ENCODE results near the gene ARHGAP4.
A peak's percentile ranks its signal among the peaks of the same experiment; 100 is the strongest.

ARHGAP4 gene

DNA sequence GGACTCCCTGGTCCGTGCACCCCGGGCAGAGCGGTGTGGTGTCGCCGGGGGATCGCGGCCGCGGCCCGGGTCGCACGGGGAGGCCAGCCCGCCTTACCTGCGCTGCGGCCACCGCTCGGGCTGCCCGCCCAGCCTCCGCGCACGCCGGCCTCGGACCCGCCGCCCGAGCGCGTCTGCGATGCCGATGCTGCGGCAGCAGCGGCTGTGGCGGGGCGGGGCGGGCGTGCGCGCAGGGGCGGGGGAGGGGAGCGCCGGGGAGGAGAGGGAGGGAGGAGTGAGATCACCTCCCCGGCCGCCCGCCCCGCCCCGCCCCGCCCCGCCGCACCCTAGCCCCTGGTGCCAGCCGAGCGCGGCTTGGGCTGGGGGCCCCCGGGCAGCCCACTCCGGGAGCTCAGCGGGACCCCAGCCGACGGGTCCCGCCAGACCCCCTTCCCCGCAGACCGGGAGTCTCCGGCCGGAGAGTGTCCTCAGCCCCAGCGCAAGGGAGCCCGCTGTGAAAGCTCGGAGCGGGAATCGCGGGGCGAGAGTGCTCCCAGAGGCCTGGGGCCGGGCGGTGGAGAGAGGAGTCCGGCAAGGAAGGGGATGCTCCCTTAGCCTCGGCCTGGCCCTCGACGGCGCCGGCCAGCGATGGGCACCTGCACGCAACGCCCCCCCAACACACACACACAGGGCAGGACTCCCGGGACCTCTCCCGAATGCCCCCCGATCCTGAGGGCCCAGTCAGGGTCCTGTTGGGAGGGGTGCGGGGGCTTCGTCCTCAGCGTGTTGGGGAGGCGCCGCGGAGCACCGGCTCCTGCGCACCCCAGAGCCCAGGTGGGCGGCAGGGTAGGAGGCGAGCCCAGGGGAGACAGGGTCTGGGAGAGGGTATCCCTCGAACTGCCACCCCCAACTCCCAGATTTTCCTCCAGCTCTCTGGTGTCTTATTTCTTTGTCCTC, 39.8 kb downstream of the ARHGAP4 start, which contains the start of gene L1CAM:
L1CAM (minus strand) TSS at position 206 of the 936 bp plus-strand sequence. CDS start 10,337 bp downstream, outside the sequence.
- DNase-seq, result peak; percentile 62
- TF ChIP-seq, protein P1, sequence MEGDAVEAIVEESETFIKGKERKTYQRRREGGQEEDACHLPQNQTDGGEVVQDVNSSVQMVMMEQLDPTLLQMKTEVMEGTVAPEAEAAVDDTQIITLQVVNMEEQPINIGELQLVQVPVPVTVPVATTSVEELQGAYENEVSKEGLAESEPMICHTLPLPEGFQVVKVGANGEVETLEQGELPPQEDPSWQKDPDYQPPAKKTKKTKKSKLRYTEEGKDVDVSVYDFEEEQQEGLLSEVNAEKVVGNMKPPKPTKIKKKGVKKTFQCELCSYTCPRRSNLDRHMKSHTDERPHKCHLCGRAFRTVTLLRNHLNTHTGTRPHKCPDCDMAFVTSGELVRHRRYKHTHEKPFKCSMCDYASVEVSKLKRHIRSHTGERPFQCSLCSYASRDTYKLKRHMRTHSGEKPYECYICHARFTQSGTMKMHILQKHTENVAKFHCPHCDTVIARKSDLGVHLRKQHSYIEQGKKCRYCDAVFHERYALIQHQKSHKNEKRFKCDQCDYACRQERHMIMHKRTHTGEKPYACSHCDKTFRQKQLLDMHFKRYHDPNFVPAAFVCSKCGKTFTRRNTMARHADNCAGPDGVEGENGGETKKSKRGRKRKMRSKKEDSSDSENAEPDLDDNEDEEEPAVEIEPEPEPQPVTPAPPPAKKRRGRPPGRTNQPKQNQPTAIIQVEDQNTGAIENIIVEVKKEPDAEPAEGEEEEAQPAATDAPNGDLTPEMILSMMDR (IDR thresholded peaks at IDR 0.05; ENCODE audit: low read depth, low read length), result no peak
- Histone ChIP-seq H3K4me1 (peaks cover 21% of the 10 kb centered on the region), H3K27me3 (no peaks in the 10 kb centered on the region), H3K36me3 (peaks cover 4% of the 10 kb centered on the region; the same call in 1 of the 2 replicates), H3K4me3 (ENCODE audit: low read depth, low read length) (peak within 1 kb of the TSS; percentile 75), H3K9me3 (no peaks in the 10 kb centered on the region)

DNA sequence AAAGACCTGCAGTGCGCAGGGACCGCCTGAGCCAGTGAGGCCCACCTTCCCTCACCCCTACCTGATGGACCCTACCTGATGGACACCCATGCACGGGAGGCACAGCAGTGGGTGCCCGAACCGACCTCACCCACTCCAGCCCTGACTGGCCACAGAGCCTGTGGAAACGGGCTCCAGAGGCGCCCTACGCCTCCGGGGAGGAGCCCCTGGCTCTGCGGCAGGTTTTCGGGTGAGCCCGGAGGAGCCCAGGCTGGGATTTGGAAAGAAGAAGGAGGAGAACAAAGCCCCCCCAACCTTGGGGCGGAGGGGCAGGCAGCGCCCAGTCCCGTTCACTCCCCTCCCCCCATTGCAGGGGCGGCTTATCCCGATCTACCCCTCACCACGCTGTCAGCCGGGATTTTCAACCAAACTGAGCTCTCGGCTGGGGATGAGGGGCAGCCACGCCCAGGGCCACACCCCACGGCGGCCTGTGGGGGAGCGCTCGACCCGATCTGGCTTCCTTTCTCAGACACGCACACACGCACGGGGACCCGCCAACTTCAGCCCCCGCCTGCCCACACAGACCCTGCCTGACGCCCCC, 40.8 kb downstream of the ARHGAP4 start:
- TF ChIP-seq, protein P1 (IDR thresholded peaks at IDR 0.05; ENCODE audit: low read depth, low read length), result no peak
- Histone ChIP-seq H3K36me3 (peaks cover 7% of the 10 kb centered on the region; the same call in 1 of the 2 replicates), H3K9me3 (no peaks in the 10 kb centered on the region), H3K4me3 (ENCODE audit: low read depth, low read length) (peak overlapping the region; percentile 75), H3K4me1 (peaks cover 27% of the 10 kb centered on the region), H3K27me3 (no peaks in the 10 kb centered on the region)
- DNase-seq, result no peak

DNA sequence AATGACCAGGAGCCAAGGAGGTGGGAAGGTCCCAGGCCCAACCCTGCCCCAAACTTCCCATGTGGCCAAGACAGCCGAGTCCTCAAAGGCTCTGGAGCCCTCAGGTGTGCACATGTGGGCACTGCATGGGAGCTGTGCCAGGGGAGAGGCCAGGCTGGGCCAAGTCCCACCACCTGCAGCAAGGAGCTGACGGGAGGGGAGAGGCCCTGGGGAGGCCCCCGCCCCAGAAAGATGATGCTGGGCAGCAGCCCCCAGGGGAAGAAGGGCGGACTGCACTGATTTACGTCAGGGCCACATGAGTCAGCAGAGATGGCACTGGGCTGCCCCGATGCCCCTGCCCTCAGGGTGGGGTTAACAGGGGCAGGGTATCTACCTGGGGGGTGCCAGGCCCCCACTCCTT, 41.5 kb downstream of the ARHGAP4 start:
- Histone ChIP-seq H3K9me3 (no peaks in the 10 kb centered on the region), H3K4me3 (ENCODE audit: low read depth, low read length) (peak overlapping the region; percentile 75), H3K4me1 (peaks cover 34% of the 10 kb centered on the region), H3K36me3 (peaks cover 7% of the 10 kb centered on the region; the same call in 1 of the 2 replicates), H3K27me3 (no peaks in the 10 kb centered on the region)
- DNase-seq, result no peak
- TF ChIP-seq, protein P1 (IDR thresholded peaks at IDR 0.05; ENCODE audit: low read depth, low read length), result peak; percentile 26; the same call in 1 of the 2 replicates

DNA sequence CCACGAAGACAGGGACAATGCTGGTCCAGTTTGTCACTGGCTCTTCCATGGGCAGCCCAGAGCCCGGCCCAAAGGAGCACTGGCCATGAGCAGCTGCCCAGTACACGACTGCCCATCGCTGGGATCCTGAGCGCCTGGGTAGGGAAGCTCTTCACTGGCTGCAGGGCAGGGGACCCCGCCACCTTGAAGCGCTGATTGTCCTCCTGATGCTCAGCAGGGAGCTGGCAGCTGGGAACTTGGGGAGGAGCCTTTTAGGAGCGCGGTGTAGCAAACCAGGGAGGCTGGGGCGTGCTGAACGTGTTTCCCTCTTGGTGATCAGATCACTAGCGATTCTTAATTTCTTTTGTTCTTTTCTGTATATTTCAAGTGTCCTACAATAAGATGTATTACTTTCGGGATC, 41.9 kb downstream of the ARHGAP4 start:
- peak overlapping the region; percentile 75 for H3K4me3 ChIP-seq (ENCODE audit: low read depth, low read length)
- TF ChIP-seq, protein P1 (IDR thresholded peaks at IDR 0.05; ENCODE audit: low read depth, low read length), result no peak
- no peaks in the 10 kb centered on the region for H3K9me3 ChIP-seq
- H3K27me3 ChIP-seq, result no peaks in the 10 kb centered on the region
- H3K4me1 ChIP-seq, result peaks cover 34% of the 10 kb centered on the region
- peaks cover 7% of the 10 kb centered on the region; the same call in 1 of the 2 replicates for H3K36me3 ChIP-seq
- DNase-seq, result no peak

DNA sequence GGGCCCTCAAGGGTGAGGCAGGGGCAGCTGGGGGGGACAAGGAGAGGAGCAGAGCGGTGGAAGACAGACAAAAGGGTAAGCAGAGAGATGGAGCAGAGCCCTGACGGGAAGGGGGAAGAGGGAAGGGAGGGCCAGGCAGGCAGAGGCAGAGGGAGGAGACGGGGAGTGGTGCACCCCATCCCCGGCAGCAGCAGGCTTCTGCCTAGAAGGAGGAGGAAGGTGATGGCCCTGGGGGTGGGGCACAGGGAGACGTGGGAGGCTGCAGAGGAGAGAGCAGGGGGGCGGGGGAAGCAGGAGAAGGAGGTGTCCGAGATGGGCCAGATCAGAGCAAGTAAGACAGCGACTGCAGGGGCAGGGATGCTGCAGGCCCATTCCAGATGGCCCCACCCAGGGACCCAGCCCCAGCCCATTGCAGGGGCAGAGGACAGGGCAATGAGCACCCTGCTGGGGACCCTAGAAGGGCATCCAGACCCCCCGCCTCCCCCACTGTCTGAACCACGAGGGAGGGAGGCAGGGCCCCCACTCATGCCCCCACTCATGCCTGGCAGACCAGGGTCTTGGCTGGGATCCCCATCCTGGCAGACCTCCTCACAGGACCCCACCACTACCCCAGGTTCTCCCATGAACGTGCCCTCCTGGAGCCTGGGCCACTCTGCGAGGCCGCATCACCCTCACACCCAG, 42.8 kb downstream of the ARHGAP4 start:
- Histone ChIP-seq H3K9me3 (no peaks in the 10 kb centered on the region), H3K27me3 (no peaks in the 10 kb centered on the region), H3K4me1 (peaks cover 36% of the 10 kb centered on the region), H3K4me3 (ENCODE audit: low read depth, low read length) (peak overlapping the region; percentile 75), H3K36me3 (peaks cover 7% of the 10 kb centered on the region; the same call in 1 of the 2 replicates)
- peak; percentile 48 for DNase-seq
- TF ChIP-seq, protein P1 (IDR thresholded peaks at IDR 0.05; ENCODE audit: low read depth, low read length), result no peak
